ENCODE measurements around the gene SF3B1.
"Not testable (repeated sequence)": the region's sequence is repeated elsewhere in the genome, so short reads cannot be mapped to it uniquely, and the experiment has no call there.

The SF3B1 gene

GRCh38 chr2:197435598-197436420 lies 981 bp upstream of the SF3B1 start:
- no peak for DNase-seq

- no peak for DNase-seq
Observed at GRCh38 chr2:197433780-197434438, 919 bp downstream of the SF3B1 start.

- DNase-seq: not testable (repeated sequence)
Observed at GRCh38 chr2:197432527-197432926, 2.3 kb downstream of the SF3B1 start.

GRCh38 chr2:197431858-197432257 lies 3.0 kb downstream of the SF3B1 start:
- no peak for DNase-seq

- no peak for DNase-seq
Observed at GRCh38 chr2:197427986-197428385, 6.8 kb downstream of the SF3B1 start.

GRCh38 chr2:197426723-197427603 lies 7.9 kb downstream of the SF3B1 start:
- DNase-seq: no peak

- DNase-seq: no peak
Observed at GRCh38 chr2:197425550-197425949, 9.3 kb downstream of the SF3B1 start.

- DNase-seq: no peak
Observed at GRCh38 chr2:197423307-197423706, 11.5 kb downstream of the SF3B1 start.

- no peak for DNase-seq
Observed at GRCh38 chr2:197419438-197419837, 15.4 kb downstream of the SF3B1 start.

GRCh38 chr2:197416268-197416667 lies 18.6 kb downstream of the SF3B1 start:
- DNase-seq: no peak

- no peak for DNase-seq
Observed at GRCh38 chr2:197414515-197414914, 20.3 kb downstream of the SF3B1 start.

- no peak for DNase-seq
Observed at GRCh38 chr2:197414039-197414438, 20.8 kb downstream of the SF3B1 start.

- DNase-seq: no peak
Observed at GRCh38 chr2:197405582-197405981, 29.2 kb downstream of the SF3B1 start.

- DNase-seq: no peak
Observed at GRCh38 chr2:197399887-197400540, 34.8 kb downstream of the SF3B1 start.

GRCh38 chr2:197398913-197399312 lies 35.9 kb downstream of the SF3B1 start:
- DNase-seq: no peak

GRCh38 chr2:197391220-197391717 lies 43.6 kb downstream of the SF3B1 start:
- DNase-seq: no peak

GRCh38 chr2:197388866-197389587 lies 45.8 kb downstream of the SF3B1 start:
- DNase-seq: no peak

GRCh38 chr2:197387179-197387578 lies 47.6 kb downstream of the SF3B1 start:
- DNase-seq: no peak

GRCh38 chr2:197386242-197386641 lies 48.6 kb downstream of the SF3B1 start:
- DNase-seq: no peak

GRCh38 chr2:197383825-197384224 lies 51.0 kb downstream of the SF3B1 start:
- DNase-seq: no peak

GRCh38 chr2:197381641-197382040 lies 53.2 kb downstream of the SF3B1 start:
- DNase-seq: no peak

GRCh38 chr2:197379918-197380309 lies 54.9 kb downstream of the SF3B1 start:
- not testable (repeated sequence) for DNase-seq

Data from DMS 273 treated with DMSO at 0.1 percent for 48 hours (cell line).